ENCODE results near the gene MYMX. TPM values are rescaled to one million over a fixed set of nuclear protein-coding genes. Genes with fewer than 3 reads are reported as not detected.

MYMX gene
- total and polyA plus RNA-seq, 2 of the 13 experiments (the other 11 are each of a cell fraction or from before 2014, with no cell fraction given), result not detected

GRCh38 chr6:44245912-44246662 lies 29.4 kb downstream of the MYMX start (continued):
- TF ChIP-seq ARID4A (CRISPR knock-in tag; IDR thresholded peaks at IDR 0.05; ENCODE audit: borderline replicate concordance) (peak; percentile 82), ZNF660 (CRISPR knock-in tag; IDR thresholded peaks at IDR 0.05; ENCODE audit: borderline replicate concordance, low read depth) (no peak), ZSCAN25 (CRISPR knock-in tag; IDR thresholded peaks at IDR 0.05) (peak; percentile 81), ZNF775 (CRISPR knock-in tag; IDR thresholded peaks at IDR 0.05; ENCODE audit: borderline replicate concordance) (no peak), ATRX (CRISPR knock-in tag; IDR thresholded peaks at IDR 0.05; ENCODE audit: borderline replicate concordance) (no peak), GLI4 (CRISPR knock-in tag; IDR thresholded peaks at IDR 0.05; ENCODE audit: borderline replicate concordance) (peak; percentile 98; the same call in 1 of the 2 replicates), ELF1 (CRISPR knock-in tag; IDR thresholded peaks at IDR 0.05) (peak; percentile 53; the same call in 1 of the 2 replicates), LRRFIP1 (CRISPR knock-in tag; conservative IDR thresholded peaks at IDR 0.05) (no peak), ZBTB25 (CRISPR knock-in tag; IDR thresholded peaks at IDR 0.05) (peak; percentile 68; the same call in 1 of the 2 replicates), ZNF615 (CRISPR knock-in tag; IDR thresholded peaks at IDR 0.05; ENCODE audit: borderline replicate concordance) (peak; percentile 88), BRF2 (CRISPR knock-in tag; IDR thresholded peaks at IDR 0.05) (peak; percentile 84; the same call in 1 of the 2 replicates), ZNF761 (CRISPR knock-in tag; conservative IDR thresholded peaks at IDR 0.05) (peak; percentile 29; the same call in 1 of the 2 replicates), ZNF589 (CRISPR knock-in tag; conservative IDR thresholded peaks at IDR 0.05) (no peak; the same call in 1 of the 2 replicates), ZNF280B (CRISPR knock-in tag; IDR thresholded peaks at IDR 0.05; ENCODE audit: borderline replicate concordance) (no peak; the same call in none of the 2 replicates), ZNF530 (CRISPR knock-in tag; IDR thresholded peaks at IDR 0.05; ENCODE audit: low read depth) (no peak), ZNF260 (CRISPR knock-in tag; IDR thresholded peaks at IDR 0.05; ENCODE audit: borderline replicate concordance, low read depth) (no peak), PRPF4 (IDR thresholded peaks at IDR 0.05; ENCODE audit: low read depth, low read length, poor library complexity, severe bottlenecking) (no peak)
